GM19025 (cell line): ENCODE results near the gene RNF150.

Experiments
- ATAC-seq: cut with Tn5 transposase; IDR thresholded peaks from one replicate; pipeline ENCODE4 v1.9.1; 2021; ENCODE audit warnings: mild to moderate bottlenecking, low read depth, moderate library complexity; ENCODE audit not compliant: unreplicated experiment

The RNF150 gene

DNA sequence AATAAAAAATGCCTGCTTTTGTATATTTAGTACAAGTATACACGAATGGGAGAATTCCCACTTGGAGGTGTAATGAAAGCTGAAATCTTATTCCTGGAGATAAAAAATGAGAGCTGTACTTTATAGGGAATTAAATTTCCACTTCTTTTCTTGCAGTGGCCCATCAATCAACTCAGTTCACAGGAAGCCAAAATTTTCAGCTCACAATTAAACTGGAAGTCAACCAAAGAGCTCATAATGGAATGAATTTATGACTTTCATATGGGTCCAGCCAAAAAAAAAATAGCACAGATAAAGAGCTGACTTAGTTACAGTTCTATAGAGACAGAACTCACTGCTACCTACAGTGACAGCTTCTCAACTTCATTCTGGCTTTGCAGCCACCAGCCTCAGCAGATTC is 261.9 kb downstream of the RNF150 start:
- ATAC-seq: no peak

DNA sequence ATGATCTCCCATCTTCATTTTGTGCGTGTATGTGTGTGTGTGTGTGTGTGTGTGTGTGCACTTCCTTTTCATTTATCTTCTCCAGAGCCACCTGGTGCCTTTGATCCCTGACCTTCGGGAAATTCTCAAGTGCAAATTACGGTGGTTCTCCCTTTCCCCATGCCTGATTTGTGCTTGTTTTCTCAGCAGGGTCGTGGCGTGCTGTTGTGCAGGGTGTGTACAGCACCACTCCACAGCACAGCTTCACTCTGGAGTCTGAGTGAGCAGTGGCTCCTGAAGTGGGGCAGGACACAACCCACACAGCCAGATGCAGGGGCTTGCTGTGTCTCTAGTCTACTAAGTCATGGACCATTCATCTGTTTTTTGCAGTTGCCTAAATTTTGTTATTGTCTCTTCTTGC is 262.8 kb downstream of the RNF150 start:
- ATAC-seq: no peak

DNA sequence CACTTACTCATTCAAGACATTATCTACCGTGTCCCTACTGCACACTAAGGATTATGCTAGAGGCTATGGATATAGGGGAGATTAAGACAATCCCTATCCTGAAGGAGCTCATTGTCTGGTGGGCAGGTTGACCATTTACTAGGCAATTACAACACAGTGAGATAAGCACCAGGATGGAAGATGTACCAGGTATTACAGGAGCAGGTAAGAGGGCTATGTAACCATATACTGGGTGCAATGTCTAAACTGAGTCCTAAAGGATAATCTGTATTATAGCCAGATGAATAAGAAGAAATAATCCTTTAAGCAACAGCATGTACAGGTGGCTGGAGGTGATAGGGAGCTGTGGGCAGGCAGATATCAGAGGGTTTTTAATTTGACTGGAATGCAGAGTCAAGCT is 263.8 kb downstream of the RNF150 start:
- no peak for ATAC-seq

DNA sequence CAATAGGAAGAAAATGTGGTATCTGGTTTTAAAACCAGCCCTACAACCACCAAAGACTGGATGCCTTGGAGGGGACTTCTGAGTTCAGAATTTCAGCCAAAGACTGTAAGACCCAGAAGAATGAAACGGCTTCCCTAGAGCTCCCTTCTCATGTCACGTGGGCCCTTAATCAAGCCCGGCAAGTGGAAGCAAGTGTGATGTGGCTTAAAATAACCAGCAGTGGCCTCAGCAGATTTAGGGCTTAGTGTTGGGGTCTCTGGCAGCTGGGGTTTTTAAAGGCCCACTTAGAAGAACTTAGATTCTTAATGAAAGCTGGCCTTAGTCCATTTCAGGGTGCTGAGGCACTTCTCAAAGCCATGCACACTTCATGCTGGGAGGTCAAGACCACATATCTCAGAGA is 265.9 kb downstream of the RNF150 start:
- ATAC-seq: no peak

DNA sequence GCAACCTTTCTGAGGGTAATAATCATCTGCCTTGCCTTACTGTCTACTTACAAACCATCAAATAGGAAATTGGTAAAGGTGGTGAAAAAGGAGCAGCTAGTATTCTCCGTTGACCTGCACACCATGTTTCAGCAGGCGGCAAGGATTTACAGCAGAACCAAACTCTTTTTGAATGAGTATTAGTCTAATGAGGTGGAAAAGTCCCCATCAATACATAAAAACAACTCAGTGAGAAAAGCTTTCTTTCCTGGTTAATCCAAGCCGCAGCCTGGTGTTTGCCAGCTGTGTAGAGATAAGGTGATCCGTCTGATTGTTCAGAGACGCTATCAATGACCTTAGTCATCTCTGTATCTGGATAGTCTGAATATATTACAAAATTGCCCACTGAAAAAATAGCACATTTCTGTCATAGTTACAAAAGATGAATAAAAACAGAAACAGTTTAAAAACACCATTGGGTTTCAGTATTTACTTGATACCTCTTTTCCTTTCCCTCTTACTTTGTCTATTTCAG is 266.7 kb downstream of the RNF150 start:
- no peak for ATAC-seq

DNA sequence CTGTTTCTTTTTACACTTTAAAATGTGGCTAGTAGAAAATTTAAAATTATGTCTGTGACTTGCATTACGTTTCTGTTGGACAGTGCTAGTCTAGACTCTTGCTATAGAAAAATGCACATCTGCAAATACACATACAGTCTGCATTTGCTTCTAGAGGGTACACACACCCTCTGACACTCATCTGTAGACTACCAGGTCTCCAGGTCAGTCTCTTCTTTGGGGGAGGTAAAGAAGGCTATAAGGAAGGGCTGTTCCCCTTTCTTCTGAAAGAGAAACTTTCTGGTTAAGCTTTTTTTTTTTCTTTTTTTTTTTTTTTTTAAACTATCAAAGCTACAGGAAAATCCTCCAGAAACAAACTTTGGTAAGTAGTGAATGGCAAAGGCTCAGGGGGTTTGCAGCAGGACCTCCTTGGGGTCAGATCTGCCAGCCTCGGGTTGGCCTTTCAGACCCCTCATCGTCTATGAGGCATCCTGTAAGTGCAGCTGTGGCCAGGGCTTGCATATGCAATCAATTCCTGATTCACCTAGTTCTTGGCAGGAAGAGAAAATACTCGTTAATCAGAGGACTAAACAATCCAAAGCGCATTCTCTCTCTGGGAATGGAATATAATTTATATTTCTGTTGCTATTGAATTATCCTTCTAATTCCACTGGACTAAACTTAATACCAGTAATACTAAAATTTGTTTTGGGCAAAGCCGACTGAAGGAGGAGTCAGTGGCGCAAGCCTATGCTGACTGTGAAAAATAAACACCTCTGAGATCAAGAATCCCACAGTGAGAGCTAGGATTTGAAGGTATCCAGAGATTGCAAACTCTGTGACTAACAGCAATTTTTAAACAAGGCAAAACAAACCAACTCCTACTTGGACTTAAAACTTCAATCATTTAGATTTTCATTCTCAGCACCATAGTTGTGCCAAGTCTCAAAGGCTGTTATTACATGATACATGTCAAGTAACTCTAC is 267.7 kb downstream of the RNF150 start:
- no peak for ATAC-seq

DNA sequence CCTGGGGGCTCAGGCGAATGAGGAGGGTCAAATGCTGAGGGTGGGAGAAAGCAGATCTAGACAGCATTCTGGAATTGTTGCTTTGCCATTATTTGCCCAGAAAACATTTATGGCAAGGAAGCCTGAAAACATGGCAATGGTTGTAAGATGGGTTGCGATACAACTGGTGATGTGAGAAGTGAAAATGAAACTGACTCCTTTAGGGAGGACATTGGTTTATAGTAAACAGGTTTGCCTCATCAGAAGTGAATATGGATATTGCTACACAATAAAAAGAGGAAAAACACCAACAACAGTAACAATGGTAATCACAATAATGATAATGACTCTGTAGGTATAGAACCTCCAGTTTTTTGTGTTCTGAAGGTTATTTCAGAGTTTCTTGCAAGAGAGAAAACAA is 270.1 kb downstream of the RNF150 start:
- no peak for ATAC-seq

DNA sequence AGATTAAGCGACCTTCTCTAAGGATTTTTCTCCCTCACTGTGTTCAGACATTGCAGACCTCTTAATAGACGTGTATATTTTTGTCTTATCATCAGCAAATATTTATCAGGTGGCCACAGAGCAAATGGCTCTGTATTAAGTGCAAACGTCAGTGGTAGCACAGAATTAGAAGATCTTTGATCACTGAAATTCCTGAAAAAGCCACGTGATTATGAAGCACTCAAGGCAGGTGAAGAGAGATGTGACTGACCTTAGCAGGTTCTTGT is 271.2 kb downstream of the RNF150 start:
- no peak for ATAC-seq

DNA sequence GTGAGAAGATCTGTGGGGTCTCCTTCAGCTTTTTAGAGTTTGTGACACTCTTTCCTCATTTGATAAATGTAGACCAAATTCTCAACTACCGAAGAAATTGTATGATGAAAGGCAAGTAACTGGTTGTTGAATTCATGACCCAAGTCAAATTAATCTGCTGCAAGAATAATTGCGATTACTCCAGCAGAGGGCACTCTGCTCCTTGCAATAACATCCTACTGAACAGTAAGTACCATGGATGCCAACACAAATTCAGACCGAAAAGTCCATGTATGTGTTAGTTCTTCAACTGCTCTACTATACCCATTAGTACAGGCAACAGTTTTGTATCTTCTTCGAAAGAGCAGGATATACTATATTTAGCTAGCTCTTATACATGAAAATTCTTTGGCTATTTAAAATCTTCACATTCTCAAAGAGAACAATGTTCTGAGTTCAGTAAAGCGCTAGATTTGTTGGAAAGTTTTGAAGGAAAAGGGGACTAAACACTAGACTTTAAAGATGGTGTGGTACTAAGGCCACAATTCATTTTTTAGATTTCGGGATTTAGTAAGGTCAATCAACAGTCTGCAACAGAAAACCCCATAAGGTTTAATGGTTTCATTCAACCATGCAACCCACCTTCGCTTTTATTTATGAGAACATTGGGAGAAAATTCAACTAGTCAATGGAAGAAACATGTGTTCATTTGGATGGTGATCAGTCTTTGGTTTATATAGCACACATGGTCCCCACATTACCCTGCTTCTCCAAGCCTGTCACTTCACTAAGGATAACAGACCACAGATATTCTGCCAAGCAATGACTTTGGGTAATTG is 271.7 kb downstream of the RNF150 start:
- no peak for ATAC-seq

DNA sequence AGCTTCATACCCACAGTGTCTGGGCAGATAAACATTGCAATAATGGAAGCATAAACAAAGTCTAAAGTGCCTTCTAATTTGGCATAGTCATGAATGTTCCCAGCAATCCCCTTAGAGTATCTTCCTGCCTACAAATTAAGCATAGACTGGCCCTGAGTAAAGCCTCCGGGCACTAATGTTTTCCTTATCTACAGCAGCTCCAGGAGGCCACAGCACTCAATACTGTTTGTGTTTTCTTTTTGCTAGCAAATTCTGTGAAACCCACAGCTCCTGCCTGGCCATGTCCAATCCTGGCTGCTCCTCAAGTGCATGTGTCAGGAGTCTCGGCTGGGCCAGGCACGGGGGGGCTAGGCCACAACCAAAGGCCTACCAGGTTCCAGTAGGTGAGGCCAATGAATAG is 274.4 kb downstream of the RNF150 start:
- no peak for ATAC-seq

DNA sequence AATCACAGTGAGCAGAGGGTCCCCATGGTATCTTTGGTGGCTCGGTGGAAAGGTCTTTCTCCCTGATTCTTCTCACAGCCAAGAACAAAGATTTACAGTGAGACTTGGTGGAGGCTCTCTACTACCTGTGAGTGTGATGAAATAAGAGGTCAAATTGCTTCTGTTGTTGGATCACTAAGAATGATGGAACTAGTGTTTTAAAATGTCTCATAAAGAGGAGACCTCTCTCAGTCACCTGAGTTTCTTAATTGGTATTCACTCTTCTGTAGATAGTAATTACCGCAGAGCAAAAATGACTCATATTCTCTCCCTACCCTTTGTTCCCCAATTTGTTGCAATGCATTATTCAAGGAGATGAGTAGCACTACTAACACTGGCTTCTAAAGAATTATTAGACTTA is 276.2 kb downstream of the RNF150 start:
- no peak for ATAC-seq

DNA sequence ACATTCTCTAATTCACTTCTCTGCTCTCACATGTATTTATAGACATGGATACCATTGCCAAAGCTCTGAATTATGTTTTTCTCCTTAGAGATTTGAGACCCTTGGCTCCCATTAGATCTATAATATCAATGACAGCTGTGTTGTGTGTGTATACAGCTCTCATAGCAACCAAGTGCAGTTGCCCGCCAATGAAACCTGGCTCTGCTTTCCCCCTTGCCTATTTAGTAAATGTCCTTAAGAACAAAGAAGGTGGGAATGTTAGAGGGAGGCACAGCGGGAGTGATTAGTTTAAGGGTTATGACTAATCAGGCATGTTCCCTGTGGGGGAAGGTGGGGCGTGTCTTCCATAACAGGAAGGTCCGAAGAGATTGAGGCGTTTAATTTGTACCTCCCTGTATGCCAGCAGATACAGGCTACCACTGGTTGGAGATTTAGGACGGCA is 276.6 kb downstream of the RNF150 start:
- no peak for ATAC-seq

DNA sequence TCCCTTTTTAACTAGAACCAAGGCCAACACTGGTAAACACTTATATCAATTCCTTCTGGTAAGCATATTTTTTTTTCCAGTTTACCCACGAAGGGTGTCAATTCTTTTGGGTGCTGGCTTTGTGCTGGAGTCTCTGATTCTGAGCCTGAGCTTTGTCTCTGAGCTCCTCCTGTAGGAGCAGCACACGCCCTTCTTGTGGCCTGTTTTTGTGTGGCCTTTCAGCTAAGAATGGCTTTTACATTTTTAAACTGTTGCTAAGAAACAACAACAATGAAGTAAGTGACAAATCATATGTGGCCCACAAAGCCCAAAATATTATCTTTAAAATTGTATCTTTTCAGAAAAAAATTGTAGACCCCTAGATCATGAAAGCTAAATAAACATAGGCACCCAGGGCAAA is 279.1 kb downstream of the RNF150 start:
- ATAC-seq: no peak

DNA sequence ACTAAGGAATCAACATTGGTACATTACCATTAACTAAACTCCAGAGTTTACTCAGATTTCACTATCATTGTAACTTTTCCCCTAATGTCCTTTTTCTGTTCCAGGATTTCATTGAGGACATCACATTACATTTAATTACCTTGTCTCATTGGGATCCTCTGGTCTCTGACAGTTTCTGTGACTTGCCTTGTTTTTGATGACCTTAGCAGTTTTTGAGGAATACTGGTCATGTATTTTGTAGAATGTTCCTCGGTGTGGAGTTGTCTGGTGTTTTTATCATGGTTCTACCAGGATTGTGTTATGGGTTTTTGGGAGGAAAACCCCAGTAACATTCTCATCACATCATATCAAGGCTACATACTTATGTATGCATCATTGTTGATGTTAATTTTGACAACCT is 281.5 kb downstream of the RNF150 start:
- ATAC-seq: no peak

DNA sequence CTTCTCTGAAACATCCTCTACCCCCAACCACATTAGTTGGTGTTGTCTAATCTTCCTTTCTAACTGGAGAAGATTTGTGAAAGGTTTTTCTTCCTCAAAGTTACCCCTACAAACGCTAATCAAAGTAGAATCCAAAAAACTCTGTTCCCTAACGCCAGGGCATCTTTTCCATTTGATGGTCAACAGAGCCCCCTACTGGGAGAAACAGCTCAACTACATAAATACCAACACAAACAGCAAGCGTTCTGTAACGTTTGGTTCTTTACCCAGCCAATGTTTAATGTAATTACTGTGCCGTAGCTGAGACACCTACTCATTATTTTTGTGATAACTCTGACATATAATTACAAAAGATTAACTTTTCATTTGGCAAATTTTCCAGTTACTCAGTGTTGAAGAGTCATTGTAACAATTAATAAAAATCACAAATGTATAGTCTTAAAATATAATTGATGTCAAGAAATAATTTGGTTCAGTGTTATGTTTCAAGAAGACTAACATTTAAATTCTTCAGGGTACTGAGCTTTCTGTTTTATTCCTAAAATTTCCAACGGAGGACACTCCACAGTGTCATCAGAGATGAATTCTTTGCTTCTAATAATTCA is 282.1 kb downstream of the RNF150 start:
- ATAC-seq: peak; percentile 53

DNA sequence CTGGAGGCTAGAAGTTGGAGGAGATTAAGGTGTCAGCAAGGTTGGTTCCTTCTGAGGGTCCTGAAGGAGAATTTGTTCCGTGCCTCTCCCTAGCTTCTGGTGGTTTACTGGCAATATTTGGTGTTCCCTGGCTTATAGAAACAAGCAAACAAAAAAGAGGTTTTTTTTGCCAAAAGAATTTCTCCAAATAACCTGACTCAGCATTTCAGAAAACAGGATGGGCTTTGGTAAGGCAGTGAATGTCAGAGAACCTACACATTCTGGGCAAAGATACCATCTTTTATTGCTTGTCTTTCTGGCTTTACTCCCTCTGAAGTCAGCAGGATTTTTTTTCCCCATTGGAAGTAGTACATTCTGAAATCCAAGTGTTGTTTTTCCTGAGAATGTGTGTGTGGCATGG is 283.7 kb downstream of the RNF150 start:
- no peak for ATAC-seq

DNA sequence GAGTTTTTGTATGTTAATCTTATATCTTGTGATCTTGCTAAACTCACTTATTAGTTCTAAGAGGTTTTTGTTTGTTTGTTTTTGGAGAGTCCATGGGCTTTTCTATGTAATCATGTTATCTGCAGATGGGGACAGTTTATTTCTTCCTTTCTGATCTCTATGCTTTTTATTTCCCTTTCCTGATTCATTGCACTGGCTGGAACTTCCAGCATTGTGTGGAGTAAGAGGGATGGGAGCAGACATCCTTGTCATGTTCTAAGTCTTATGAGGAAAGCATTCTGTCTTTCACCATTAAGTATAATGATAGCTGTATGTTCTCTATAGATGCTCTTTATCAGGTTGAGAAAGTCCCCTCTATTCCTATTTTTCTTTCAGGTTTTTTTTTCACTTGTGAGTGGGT is 286.5 kb downstream of the RNF150 start:
- no peak for ATAC-seq

DNA sequence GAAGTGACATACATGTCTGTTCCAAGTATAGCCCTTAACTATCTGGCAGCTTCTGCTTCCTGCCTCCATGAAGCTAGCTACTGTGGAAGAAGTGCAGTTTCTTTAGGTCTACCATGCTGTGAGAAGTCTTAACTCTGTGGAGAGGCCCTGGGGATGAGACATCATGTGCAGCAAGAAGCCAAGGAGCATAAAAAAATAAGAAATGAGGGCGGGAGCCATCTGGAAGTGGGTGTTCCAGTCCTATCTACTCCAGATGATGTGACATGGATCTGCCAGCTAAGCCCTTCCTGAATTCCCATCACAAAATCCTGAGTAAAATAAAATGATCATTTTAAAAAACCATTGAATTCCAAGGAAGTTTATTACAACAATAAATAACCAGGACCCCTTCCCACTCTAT is 289.2 kb downstream of the RNF150 start:
- no peak for ATAC-seq

DNA sequence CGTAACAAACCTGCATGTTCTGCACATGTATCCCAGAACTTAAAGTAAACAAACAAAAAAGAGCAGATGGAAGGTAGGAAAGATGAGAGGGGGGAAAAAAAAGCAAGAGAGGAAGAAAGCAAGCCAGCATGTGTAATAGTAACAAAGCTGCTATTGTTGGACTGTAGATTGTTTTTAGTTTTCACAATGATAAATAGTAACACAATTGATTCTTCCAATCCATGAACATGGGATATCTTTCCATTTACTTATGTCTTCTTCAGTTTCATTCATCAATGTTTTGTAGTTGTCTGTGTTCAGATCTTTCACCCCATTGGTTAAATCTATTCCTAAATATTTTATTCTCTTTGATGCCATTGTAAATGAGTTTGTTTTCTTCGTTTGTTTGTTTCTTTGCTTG is 292.1 kb downstream of the RNF150 start:
- ATAC-seq: no peak

DNA sequence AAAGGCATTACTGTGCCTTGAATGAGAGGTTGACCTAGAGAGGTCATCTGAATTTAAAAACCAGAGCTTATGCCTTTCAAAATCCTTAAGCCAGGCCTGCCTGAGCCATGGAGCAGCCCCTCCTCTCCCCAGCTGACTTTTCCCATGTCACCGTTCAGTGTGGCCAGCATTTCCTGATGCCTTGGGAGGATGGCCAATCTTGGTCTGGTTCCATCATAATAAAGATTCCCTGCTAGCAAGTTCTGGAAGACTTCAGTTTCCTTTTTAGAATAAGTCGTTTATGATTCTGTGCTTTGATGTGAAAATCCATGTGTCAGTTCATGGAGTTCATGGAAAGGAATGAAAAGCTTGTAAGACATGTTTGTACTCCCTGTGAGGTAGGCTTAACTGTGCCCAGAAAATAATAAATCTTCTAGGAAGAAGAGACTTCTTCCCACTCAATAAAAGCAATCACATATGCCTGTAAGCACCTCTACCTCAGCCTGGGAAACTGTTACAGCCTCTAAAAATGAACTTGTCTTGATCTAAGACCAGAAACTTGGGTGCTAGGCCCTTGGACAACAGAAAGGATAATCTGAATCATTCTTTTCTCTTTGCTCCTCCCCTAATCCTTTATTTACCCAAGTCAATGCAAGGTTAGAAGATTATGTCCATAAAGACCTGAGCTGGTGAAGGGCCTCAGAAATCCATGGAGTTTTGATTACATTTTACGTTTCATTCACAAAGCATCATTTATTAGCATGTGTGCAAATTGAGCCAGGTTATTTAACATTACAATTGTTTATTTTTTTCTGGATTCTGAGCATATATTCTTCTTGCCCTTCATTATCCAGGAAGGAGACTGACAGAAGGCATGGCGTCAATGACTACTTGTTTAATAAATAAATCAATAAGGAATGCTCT is 293.1 kb downstream of the RNF150 start:
- ATAC-seq: no peak
